OCI-LY7 (cell line): ENCODE results near the gene NTPCR. TPM values are rescaled to one million over a fixed set of nuclear protein-coding genes. Genes with fewer than 3 reads are reported as not detected.

Experiments
- BruUV-seq: library from RNA; stranded (reverse); fragments of 400-500 nt; replicated peaks from 2 replicates; lab custom pipeline; 2021; lab: Mats Ljungman, UMichigan
- CTCF ChIA-PET: fragments of 300-600 bp; sonication (Branson Sonifier 250); formaldehyde crosslinking; loops from one replicate; lab custom pipeline; 2022; ENCODE audit warnings: antibody characterized with exemption; ENCODE audit not compliant: unreplicated experiment; lab: Charles Lee
- POLR2A ChIA-PET: fragments of 300-600 bp; sonication (Branson Sonifier 250); formaldehyde crosslinking; loops from one replicate; lab custom pipeline; 2022; ENCODE audit warnings: antibody characterized with exemption; lab: Charles Lee
- DNase-seq: peaks from one replicate; pipeline ENCODE4 v3.0.0-alpha.2; 2015; ENCODE audit warnings: low spot score
- H2AFZ ChIP-seq: fragments of 200-600 bp; sonication (generic), shearing (Covaris generic); 2 replicates; pipeline ENCODE4 v1.6.1; 2014; ENCODE audit warnings: mild to moderate bottlenecking, antibody characterized with exemption, low read length, moderate library complexity
- H3K27ac ChIP-seq: fragments of 200-600 bp; sonication (generic); 2 replicates; pipeline ENCODE4 v1.5.1; 2014; ENCODE audit warnings: mixed run types, low read depth, mild to moderate bottlenecking, moderate library complexity, low read length, inconsistent platforms; ENCODE audit not compliant: poor library complexity, severe bottlenecking
- H3K36me3 ChIP-seq: fragments of 200-600 bp; sonication (generic); 2 replicates; pipeline ENCODE4 v1.6.1; 2014; ENCODE audit warnings: mild to moderate bottlenecking, antibody characterized with exemption, low read length, moderate library complexity, mixed read lengths; ENCODE audit not compliant: insufficient read depth
- H3K4me1 ChIP-seq: fragments of 200-600 bp; sonication (generic); 2 replicates; pipeline ENCODE4 v1.5.1; 2014; ENCODE audit warnings: mild to moderate bottlenecking, low read length; ENCODE audit not compliant: insufficient read depth, poor library complexity, severe bottlenecking
- H3K4me2 ChIP-seq: fragments of 200-600 bp; sonication (generic); 2 replicates; pipeline ENCODE4 v1.6.1; 2014; ENCODE audit warnings: mild to moderate bottlenecking, low read length
- H3K4me3 ChIP-seq: fragments of 200-600 bp; sonication (generic); 2 replicates; pipeline ENCODE4 v1.5.1; 2014; ENCODE audit warnings: mild to moderate bottlenecking, low read depth, low read length; ENCODE audit not compliant: poor library complexity, severe bottlenecking
- H3K79me2 ChIP-seq: fragments of 200-600 bp; sonication (generic); 2 replicates; pipeline ENCODE4 v1.6.1; 2016; ENCODE audit warnings: low read depth, mild to moderate bottlenecking, low read length, moderate library complexity, mixed read lengths; ENCODE audit not compliant: insufficient read depth
- H3K9me2 ChIP-seq: fragments of 200-600 bp; sonication (generic); 2 replicates; pipeline ENCODE4 v1.6.1; 2016; ENCODE audit warnings: mild to moderate bottlenecking, low read length, mixed read lengths; ENCODE audit not compliant: insufficient read depth
- H3K9me3 ChIP-seq: fragments of 200-600 bp; sonication (generic); 2 replicates; pipeline ENCODE4 v1.6.1; 2014; ENCODE audit warnings: mild to moderate bottlenecking, mixed run types, low read length, mixed read lengths
- H4K20me1 ChIP-seq: fragments of 200-600 bp; sonication (generic); 2 replicates; pipeline ENCODE4 v1.6.1; 2014; ENCODE audit warnings: mild to moderate bottlenecking, antibody characterized with exemption, low read length, moderate library complexity, mixed read lengths; ENCODE audit not compliant: insufficient read depth
- EZH2phosphoT487 ChIP-seq: fragments of 200-600 bp; sonication (generic); IDR thresholded peaks from 2 replicates; pipeline ENCODE4 v1.6.1; 2018; ENCODE audit warnings: low read depth, borderline replicate concordance, mild to moderate bottlenecking, mixed run types, antibody characterized with exemption, low read length, moderate library complexity, mixed read lengths
- intact Hi-C: fragments of 100-400 bp; cut with micrococcal nuclease; formaldehyde crosslinking; loops from one replicate; pipeline ENCODE4 v1.10.0; 2022; ENCODE audit not compliant: unreplicated experiment
- total RNA-seq, 2 experiments: library from RNA; depleted of rRNA in 1 of 2; stranded (reverse); fragments of >200 nt in 1 of 2; shearing (Covaris generic) in 1 of 2; gene quantifications; 2 replicates each; pipeline ENCODE4 v1.2.3, GENCODE V29; 2014 to 2022
- TF ChIP-seq, protein P1 (sequence below): fragments of 200-600 bp; sonication (generic); conservative IDR thresholded peaks from 2 replicates; pipeline ENCODE4 v1.5.1; 2014; ENCODE audit warnings: mild to moderate bottlenecking, antibody characterized with exemption, low read length, moderate library complexity, mixed read lengths

NTPCR gene
- total RNA-seq, 2 experiments from 2014 or later, result 17.3 to 39.1 TPM

DNA sequence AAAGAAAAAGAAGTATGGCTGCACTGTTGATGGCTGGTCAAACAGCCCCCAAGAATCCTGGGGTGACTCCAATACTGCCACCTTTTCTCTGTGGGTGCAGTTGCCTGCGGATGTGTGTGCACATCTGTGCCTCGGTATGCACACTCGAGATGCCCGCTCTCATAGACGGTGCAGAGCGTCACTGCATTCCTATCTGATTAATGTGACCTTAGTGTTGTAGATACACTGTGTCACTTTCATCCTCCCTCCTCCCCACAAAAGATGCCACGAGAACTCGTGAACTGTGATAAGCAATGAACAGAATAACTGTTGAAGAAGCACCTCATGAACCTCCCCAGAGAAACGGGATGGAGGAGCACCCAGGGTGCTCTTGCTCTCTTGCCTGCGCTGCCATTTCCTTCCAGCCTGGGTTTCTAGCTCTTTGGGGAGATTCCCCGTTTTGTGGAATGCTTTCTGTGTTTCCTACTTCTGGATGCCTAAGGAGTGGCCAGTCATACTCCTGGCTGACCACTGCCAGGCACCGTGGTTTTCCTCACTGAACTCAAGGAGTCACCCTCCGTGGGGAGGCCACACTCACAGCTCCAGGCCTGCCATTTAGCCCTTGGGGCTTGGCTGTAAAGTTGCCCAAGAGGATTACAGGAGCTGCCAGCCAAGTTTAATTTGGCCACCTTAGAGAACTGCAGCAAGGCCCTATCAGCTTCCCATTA, 32.0 kb downstream of the NTPCR start:
- H3K4me2 ChIP-seq, result no peak overlapping the region
- no peaks in the 10 kb centered on the region for H3K9me3 ChIP-seq
- POLR2A ChIA-PET, result interaction anchor here (0.6 kb wide), 2 partner anchors 13 to 185 kb away, joined by 3 to 4 read pairs; no protein-coding TSS in a partner anchor
- no peak overlapping the region for H3K4me3 ChIP-seq
- no peak overlapping the region for H3K27ac ChIP-seq
- no peaks in the 10 kb centered on the region for H4K20me1 ChIP-seq
- no peak for TF ChIP-seq EZH2phosphoT487
- TF ChIP-seq, protein P1, sequence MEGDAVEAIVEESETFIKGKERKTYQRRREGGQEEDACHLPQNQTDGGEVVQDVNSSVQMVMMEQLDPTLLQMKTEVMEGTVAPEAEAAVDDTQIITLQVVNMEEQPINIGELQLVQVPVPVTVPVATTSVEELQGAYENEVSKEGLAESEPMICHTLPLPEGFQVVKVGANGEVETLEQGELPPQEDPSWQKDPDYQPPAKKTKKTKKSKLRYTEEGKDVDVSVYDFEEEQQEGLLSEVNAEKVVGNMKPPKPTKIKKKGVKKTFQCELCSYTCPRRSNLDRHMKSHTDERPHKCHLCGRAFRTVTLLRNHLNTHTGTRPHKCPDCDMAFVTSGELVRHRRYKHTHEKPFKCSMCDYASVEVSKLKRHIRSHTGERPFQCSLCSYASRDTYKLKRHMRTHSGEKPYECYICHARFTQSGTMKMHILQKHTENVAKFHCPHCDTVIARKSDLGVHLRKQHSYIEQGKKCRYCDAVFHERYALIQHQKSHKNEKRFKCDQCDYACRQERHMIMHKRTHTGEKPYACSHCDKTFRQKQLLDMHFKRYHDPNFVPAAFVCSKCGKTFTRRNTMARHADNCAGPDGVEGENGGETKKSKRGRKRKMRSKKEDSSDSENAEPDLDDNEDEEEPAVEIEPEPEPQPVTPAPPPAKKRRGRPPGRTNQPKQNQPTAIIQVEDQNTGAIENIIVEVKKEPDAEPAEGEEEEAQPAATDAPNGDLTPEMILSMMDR, result no peak
- H3K9me2 ChIP-seq, result no peaks in the 10 kb centered on the region
- H3K79me2 ChIP-seq, result no peaks in the 10 kb centered on the region
- no peaks in the 10 kb centered on the region for H3K4me1 ChIP-seq
- no peak for DNase-seq
- H2AFZ ChIP-seq, result no peak overlapping the region
- no peaks in the 10 kb centered on the region for H3K36me3 ChIP-seq
- BruUV-seq, result no TSS peak
- CTCF ChIA-PET, result no interaction called here
- intact Hi-C loops, result no loop called here

DNA sequence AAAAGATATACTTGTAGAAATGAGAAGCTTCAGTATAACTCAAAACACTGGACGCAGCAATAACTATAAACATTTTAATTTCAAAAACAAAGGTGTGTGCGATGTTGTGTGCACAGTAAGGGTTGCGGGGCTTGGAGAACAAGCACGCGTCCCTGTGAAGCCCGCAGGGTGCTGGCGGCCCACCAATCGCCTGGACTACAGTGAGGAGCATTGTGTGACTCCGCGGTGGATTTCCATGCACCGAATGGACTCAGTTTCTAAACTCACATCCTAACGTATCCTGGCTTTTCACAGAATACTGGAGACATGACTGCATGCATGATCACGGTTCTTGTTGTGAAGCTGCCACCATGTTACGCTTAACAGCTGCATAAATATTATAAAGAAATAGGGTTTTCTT, 33.0 kb downstream of the NTPCR start:
- ChIA-PET POLR2A (no interaction called here), CTCF (no interaction called here)
- H4K20me1 ChIP-seq, result no peaks in the 10 kb centered on the region
- TF ChIP-seq, protein P1, result no peak
- no peak for TF ChIP-seq EZH2phosphoT487
- H3K9me3 ChIP-seq, result no peaks in the 10 kb centered on the region
- no peaks in the 10 kb centered on the region for H3K4me1 ChIP-seq
- H3K9me2 ChIP-seq, result no peaks in the 10 kb centered on the region
- intact Hi-C loops, result no loop called here
- H3K4me2 ChIP-seq, result no peak overlapping the region
- no peak for DNase-seq
- no peak overlapping the region for H3K4me3 ChIP-seq
- BruUV-seq, result no TSS peak
- no peak overlapping the region for H2AFZ ChIP-seq
- H3K79me2 ChIP-seq, result no peaks in the 10 kb centered on the region
- no peak overlapping the region for H3K27ac ChIP-seq
- H3K36me3 ChIP-seq, result no peaks in the 10 kb centered on the region

DNA sequence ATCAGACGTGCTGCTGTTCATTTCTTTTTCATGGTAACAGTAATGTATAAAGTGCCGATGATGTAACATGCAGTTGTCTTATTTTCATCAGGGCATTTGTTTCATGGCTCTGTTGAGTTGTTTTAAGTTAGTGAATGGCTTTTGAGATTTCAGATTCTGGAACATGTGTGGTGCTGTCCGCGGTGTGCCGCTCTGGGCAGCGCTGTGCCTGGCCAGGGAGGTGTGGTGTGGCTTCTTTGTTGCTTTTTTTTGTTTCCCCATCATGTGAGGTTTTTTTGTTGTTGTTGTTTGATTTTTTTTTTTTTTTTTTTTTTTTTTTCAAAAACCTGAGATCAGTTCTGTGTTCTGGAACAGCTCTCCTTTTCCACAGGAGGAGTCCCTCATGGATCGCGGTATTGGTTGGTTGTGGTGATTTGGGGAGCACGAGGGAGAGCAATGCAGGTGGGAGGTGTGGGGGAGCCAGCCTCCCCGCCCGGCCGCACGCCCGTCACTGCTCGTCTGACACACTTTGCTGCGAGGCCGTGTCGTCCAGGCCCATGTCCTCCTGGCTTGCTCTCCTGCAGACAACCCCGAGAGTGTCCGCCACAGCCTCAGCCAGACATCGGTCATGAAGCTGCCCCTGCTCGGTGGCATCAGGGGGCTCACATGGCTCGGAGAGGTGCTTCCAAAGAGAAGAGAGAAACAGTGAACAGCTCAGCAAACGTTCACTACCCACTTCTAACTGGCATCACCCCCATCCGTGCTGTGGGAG, 33.6 kb downstream of the NTPCR start:
- Histone ChIP-seq H3K4me3 (no peak overlapping the region), H2AFZ (no peak overlapping the region), H4K20me1 (no peaks in the 10 kb centered on the region), H3K4me2 (no peak overlapping the region), H3K9me3 (no peaks in the 10 kb centered on the region), H3K4me1 (no peaks in the 10 kb centered on the region), H3K27ac (no peak overlapping the region), H3K79me2 (no peaks in the 10 kb centered on the region), H3K9me2 (no peaks in the 10 kb centered on the region), H3K36me3 (no peaks in the 10 kb centered on the region)
- DNase-seq, result no peak
- intact Hi-C loops, result no loop called here
- ChIA-PET CTCF (no interaction called here), POLR2A (interaction anchor here (0.6 kb wide), 1 partner anchor 105 kb away, joined by 6 read pairs; no protein-coding TSS in a partner anchor)
- BruUV-seq, result no TSS peak
- TF ChIP-seq, protein P1, result no peak
- no peak for TF ChIP-seq EZH2phosphoT487
